Sigmoid colon (tissue), 4 donors: ENCODE results near the gene CCL3.

Source experiments
- CTCF ChIP-seq, 4 experiments: fragments of 450-650 bp in 3 of 4; fragments of 200-600 bp in 1 of 4; IDR thresholded peaks; one replicate each; pipeline ENCODE4 v1.5.1; 2016 to 2019; ENCODE audit warnings: antibody characterized with exemption in 4 of 4, mild to moderate bottlenecking in 3 of 4, moderate library complexity in 2 of 4
- POLR2A ChIP-seq, 2 donors: fragments of 450-650 bp; IDR thresholded peaks; one replicate each; pipeline ENCODE4 v1.6.1; 2016; ENCODE audit warnings: antibody characterized with exemption in 2 of 2, mild to moderate bottlenecking in 2 of 2, moderate library complexity in 2 of 2
- POLR2AphosphoS5 ChIP-seq, 4 donors: sonication (generic); formaldehyde crosslinking; IDR thresholded peaks; one replicate each; pipeline ENCODE4 v1.6.1; 2017; ENCODE audit warnings: antibody characterized with exemption in 4 of 4

- TF ChIP-seq POLR2A (IDR thresholded peaks at IDR 0.05) (no peak), POLR2AphosphoS5 (IDR thresholded peaks at IDR 0.05) (no peak), CTCF (IDR thresholded peaks at IDR 0.05) (no peak)
These were observed 40.4 kb upstream of the CCL3 start for GRCh38 chr17:36130346-36130745.
